ENCODE results near the gene SLC12A7. TPM values are rescaled to one million over a fixed set of nuclear protein-coding genes. Genes with fewer than 3 reads are reported as not detected.

Gene SLC12A7
- total and polyA plus RNA-seq, 9 of the 15 experiments (the other 6 are each of a cell fraction or from before 2014, with no cell fraction given): 0.01 to 3.1 (median 0.56) TPM

DNA sequence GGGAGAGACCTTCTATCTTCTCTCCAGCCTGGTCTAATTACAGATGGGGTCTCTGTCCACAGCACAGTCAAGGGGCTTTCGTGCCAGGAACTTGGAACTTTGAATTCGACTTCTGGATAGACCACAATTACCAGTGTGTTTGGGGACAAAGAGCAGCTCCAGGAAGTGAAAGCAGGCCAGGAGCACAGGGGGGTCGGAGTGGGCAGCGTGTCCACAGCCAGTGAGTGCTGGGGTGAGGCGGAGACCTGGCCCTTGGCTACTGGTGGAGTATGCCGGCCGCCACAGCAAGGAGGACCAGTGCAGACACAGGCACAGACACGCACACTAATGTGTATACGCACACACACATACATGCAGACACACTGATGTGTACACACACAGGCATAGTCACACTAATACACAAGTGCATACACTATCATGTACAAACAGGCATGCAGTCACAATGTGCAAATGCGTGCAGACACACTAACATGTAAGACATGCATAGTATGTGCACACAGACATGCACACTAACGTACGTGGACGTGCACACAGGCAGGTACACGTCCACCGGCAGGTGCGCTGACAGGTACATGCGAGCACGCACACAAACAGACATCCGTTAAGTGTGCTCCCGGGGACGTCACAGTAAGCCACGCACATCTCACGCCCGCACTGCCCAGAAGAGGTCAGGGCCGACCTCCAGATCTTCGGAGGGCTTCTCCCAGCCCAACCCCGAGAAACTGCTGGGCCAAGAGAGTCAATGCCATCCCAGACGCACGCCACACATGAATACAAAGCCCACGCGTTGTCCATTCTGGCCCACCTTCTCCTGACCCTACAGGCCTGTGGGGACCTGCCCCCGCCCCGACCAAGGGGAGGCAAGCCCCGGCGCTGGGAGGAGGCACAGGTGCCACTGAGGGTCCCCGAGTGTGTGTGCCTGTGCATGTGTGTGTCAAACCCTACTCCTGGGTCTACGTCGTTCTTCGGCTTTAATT lies 56.8 kb downstream of the SLC12A7 start:
- no peaks in the 10 kb centered on the region for H3K79me2 ChIP-seq (ENCODE audit: control insufficient read depth, insufficient read depth, low read length)
- H3K36me3 ChIP-seq (ENCODE audit: control insufficient read depth, insufficient read depth, low read length): no peaks in the 10 kb centered on the region
- TF ChIP-seq ZBTB8A (IDR thresholded peaks at IDR 0.05; ENCODE audit: partially characterized antibody): no peak
- no peak for TF ChIP-seq MYBL2 (IDR thresholded peaks at IDR 0.05; ENCODE audit: low read depth)
- TF ChIP-seq MYBL2 (CRISPR knock-in tag; IDR thresholded peaks at IDR 0.05; ENCODE audit: borderline replicate concordance): 0 out of 2 replicates have a peak, but pooled peaks have one; percentile 63
- no peak for TF ChIP-seq RCOR1 (IDR thresholded peaks at IDR 0.05; ENCODE audit: borderline replicate concordance in 1 of 2, low read depth in 2 of 2, low read length in 2 of 2)
- TF ChIP-seq RBBP5 (IDR thresholded peaks at IDR 0.05; ENCODE audit: borderline replicate concordance, insufficient read depth, low read length, poor library complexity, severe bottlenecking): no peak
- TF ChIP-seq NR2C1 (IDR thresholded peaks at IDR 0.05): no peak
- no peak for TF ChIP-seq NR2C1 (tag; IDR thresholded peaks at IDR 0.05)
- TF ChIP-seq SMAD3 (CRISPR knock-in tag; conservative IDR thresholded peaks at IDR 0.05): no peak
- TF ChIP-seq GABPB1 (CRISPR knock-in tag; IDR thresholded peaks at IDR 0.05): no peak
- no peak for TF ChIP-seq KLF13 (tag; IDR thresholded peaks at IDR 0.05; ENCODE audit: borderline replicate concordance, low read depth)
- TF ChIP-seq, protein P1, sequence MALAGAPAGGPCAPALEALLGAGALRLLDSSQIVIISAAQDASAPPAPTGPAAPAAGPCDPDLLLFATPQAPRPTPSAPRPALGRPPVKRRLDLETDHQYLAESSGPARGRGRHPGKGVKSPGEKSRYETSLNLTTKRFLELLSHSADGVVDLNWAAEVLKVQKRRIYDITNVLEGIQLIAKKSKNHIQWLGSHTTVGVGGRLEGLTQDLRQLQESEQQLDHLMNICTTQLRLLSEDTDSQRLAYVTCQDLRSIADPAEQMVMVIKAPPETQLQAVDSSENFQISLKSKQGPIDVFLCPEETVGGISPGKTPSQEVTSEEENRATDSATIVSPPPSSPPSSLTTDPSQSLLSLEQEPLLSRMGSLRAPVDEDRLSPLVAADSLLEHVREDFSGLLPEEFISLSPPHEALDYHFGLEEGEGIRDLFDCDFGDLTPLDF (CRISPR knock-in tag; IDR thresholded peaks at IDR 0.05): no peak
- TF ChIP-seq ZFX (CRISPR knock-in tag; IDR thresholded peaks at IDR 0.05): no peak
- TF ChIP-seq, protein P2, sequence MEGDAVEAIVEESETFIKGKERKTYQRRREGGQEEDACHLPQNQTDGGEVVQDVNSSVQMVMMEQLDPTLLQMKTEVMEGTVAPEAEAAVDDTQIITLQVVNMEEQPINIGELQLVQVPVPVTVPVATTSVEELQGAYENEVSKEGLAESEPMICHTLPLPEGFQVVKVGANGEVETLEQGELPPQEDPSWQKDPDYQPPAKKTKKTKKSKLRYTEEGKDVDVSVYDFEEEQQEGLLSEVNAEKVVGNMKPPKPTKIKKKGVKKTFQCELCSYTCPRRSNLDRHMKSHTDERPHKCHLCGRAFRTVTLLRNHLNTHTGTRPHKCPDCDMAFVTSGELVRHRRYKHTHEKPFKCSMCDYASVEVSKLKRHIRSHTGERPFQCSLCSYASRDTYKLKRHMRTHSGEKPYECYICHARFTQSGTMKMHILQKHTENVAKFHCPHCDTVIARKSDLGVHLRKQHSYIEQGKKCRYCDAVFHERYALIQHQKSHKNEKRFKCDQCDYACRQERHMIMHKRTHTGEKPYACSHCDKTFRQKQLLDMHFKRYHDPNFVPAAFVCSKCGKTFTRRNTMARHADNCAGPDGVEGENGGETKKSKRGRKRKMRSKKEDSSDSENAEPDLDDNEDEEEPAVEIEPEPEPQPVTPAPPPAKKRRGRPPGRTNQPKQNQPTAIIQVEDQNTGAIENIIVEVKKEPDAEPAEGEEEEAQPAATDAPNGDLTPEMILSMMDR (IDR thresholded peaks at IDR 0.05 in 2 of 3, conservative IDR thresholded peaks at IDR 0.05 in 1 of 3; ENCODE audit: insufficient read depth in 2 of 3, low read depth in 1 of 3, low read length in 3 of 3): peak in 2 of 3 experiments; percentile 21 to 22; a peak in 1 of 6 replicates
- no peak for TF ChIP-seq TCF7 (IDR thresholded peaks at IDR 0.05; ENCODE audit: borderline replicate concordance)
- no peak for TF ChIP-seq KDM2B (CRISPR knock-in tag; IDR thresholded peaks at IDR 0.05)
- TF ChIP-seq HDAC1 (IDR thresholded peaks at IDR 0.05): no peak
- in situ Hi-C loops (cut with MboI) (no loop called here), intact Hi-C loops (cut with micrococcal nuclease) (no loop called here)
- CTCF ChIA-PET (ENCODE audit: low intra/inter-chr PET ratio): no interaction called here
- no peak for FAIRE-seq
- H3K27me3 ChIP-seq (ENCODE audit: control insufficient read depth in 2 of 2, insufficient read depth in 2 of 2, low read length in 2 of 2): peaks cover 40 to 89% of the 10 kb centered on the region in 2 experiments
- H3K9ac ChIP-seq (ENCODE audit: insufficient read depth in 1 of 2, low read depth in 2 of 2, low read length in 2 of 2): no peak overlapping the region
- H4K20me1 ChIP-seq (replicated peaks; ENCODE audit: control insufficient read depth, insufficient read depth, low read length): peaks cover 36% of the 10 kb centered on the region
- ATAC-seq: no peak
- no peak overlapping the region for H2AFZ ChIP-seq (ENCODE audit: low read depth, low read length)
- no peak for DNase-seq (ENCODE audit: extremely low read depth in 1 of 4, low spot score in 3 of 4)
- no peak overlapping the region; the same call in 2 of the 3 replicates for H3K27ac ChIP-seq (ENCODE audit: extremely low read depth, low read depth, low read length)
- BruUV-seq (replicated peaks): no TSS peak
- H3K4me2 ChIP-seq (ENCODE audit: insufficient read depth, low read length): no peak overlapping the region
- POLR2A ChIA-PET: interaction anchor here (0.8 kb wide), 1 partner anchor 95 kb away, joined by 3 read pairs; no protein-coding TSS in a partner anchor
- H3K4me1 ChIP-seq (replicated peaks in 1 of 2; ENCODE audit: control insufficient read depth in 2 of 2, insufficient read depth in 2 of 2, low read length in 2 of 2): peaks cover 0 to 64% of the 10 kb centered on the region in 2 experiments; a peak in 1 of 5 replicates
- WGBS (ENCODE audit: insufficient coverage, low coverage, missing lambda C conversion rate): 27% methylated on average over 39 of the region's 39 CpGs
- no peaks in the 10 kb centered on the region for H3K9me3 ChIP-seq (replicated peaks; ENCODE audit: control insufficient read depth, insufficient read depth, low read depth, low read length)
- no peak overlapping the region for H3K4me3 ChIP-seq
- no peaks in the 10 kb centered on the region for H3K9me1 ChIP-seq (ENCODE audit: control insufficient read depth, insufficient read depth, low read length)

All from K562 (cell line).